Neural progenitor cell (in vitro differentiated cells): ENCODE results near the gene PHF13. TPM values are rescaled to one million over a fixed set of nuclear protein-coding genes. Genes with fewer than 3 reads are reported as not detected.
A peak's percentile ranks its signal among the peaks of the same experiment; 100 is the strongest.

Experiments
- DNase-seq: peaks from one replicate; pipeline ENCODE4 v3.0.0-alpha.2; 2016; ENCODE audit warnings: low spot score
- H2AFZ ChIP-seq: fragments of 200-600 bp; sonication (generic); replicated peaks from 2 replicates; pipeline ENCODE4 v1.6.1; 2016; ENCODE audit warnings: antibody characterized with exemption
- H3F3A ChIP-seq: fragments of 200-600 bp; sonication (generic); 2 replicates; pipeline ENCODE4 v1.6.1; 2016; ENCODE audit warnings: antibody characterized with exemption, low read depth
- H3K27ac ChIP-seq: fragments of 200-600 bp; sonication (generic); 2 replicates; pipeline ENCODE4 v1.5.1; 2016; ENCODE audit warnings: mild to moderate bottlenecking
- H3K27me3 ChIP-seq: fragments of 200-600 bp; sonication (generic); 2 replicates; pipeline ENCODE4 v1.6.1; 2016; ENCODE audit warnings: mild to moderate bottlenecking, moderate library complexity
- H3K36me3 ChIP-seq: fragments of 200-600 bp; sonication (generic); 2 replicates; pipeline ENCODE4 v1.5.1; 2016
- H3K4me1 ChIP-seq: fragments of 200-600 bp; sonication (generic); 2 replicates; pipeline ENCODE4 v1.6.1; 2016; ENCODE audit warnings: mixed run types
- H3K4me2 ChIP-seq: fragments of 200-600 bp; sonication (generic); 2 replicates; pipeline ENCODE4 v1.6.1; 2016
- H3K4me3 ChIP-seq: fragments of 200-600 bp; sonication (generic); 2 replicates; pipeline ENCODE4 v1.5.1; 2016
- H3K79me2 ChIP-seq: fragments of 200-600 bp; sonication (generic); 2 replicates; pipeline ENCODE4 v1.6.1; 2016; ENCODE audit warnings: low read depth
- H3K9ac ChIP-seq: fragments of 200-600 bp; sonication (generic); 2 replicates; pipeline ENCODE4 v1.6.1; 2016
- H3K9me3 ChIP-seq: fragments of 200-600 bp; sonication (generic); 2 replicates; pipeline ENCODE4 v1.5.1; 2016; ENCODE audit warnings: low read depth
- H4K20me1 ChIP-seq: fragments of 200-600 bp; sonication (generic); 2 replicates; pipeline ENCODE4 v1.6.1; 2016; ENCODE audit warnings: low read depth
- H3K27ac Mint-ChIP-seq: 3 replicates; pipeline ENCODE4 v1.8.0; 2021; ENCODE audit warnings: mixed read lengths
- H3K27me3 Mint-ChIP-seq: 2 replicates; pipeline ENCODE4 v1.8.0; 2022; ENCODE audit warnings: low read depth, mild to moderate bottlenecking, inconsistent platforms, moderate library complexity, mixed read lengths; ENCODE audit not compliant: insufficient read depth
- H3K36me3 Mint-ChIP-seq: 3 replicates; pipeline ENCODE4 v1.8.0; 2021; ENCODE audit warnings: mixed read lengths
- H3K4me1 Mint-ChIP-seq: 3 replicates; pipeline ENCODE4 v1.8.0; 2021; ENCODE audit warnings: mixed read lengths
- H3K4me3 Mint-ChIP-seq: 3 replicates; pipeline ENCODE4 v1.8.0; 2021; ENCODE audit warnings: mild to moderate bottlenecking, moderate library complexity, mixed read lengths
- H3K9me3 Mint-ChIP-seq: 3 replicates; pipeline ENCODE4 v1.8.0; 2020; ENCODE audit warnings: mixed read lengths
- CTCF ChIP-seq: fragments of 200-600 bp; sonication (generic); IDR thresholded peaks from 2 replicates; pipeline ENCODE4 v1.5.1; 2017; ENCODE audit warnings: antibody characterized with exemption, mild to moderate bottlenecking
- EZH2 ChIP-seq: fragments of 200-600 bp; sonication (generic); IDR thresholded peaks from 2 replicates; pipeline ENCODE4 v1.6.1; 2017; ENCODE audit warnings: antibody characterized with exemption, mild to moderate bottlenecking, moderate library complexity
- EZH2phosphoT487 ChIP-seq: fragments of 200-600 bp; sonication (generic); IDR thresholded peaks from 2 replicates; pipeline ENCODE4 v1.6.1; 2017; ENCODE audit warnings: antibody characterized with exemption
- total RNA-seq: library from RNA; depleted of rRNA; stranded (reverse); fragments of >200 nt; gene quantifications from 2 replicates; pipeline ENCODE4 v1.2.3, GENCODE V29; 2015; ENCODE audit warnings: low replicate concordance

PHF13 gene
- total RNA-seq, 1 donor from 2014 or later: 32.0 TPM

DNA sequence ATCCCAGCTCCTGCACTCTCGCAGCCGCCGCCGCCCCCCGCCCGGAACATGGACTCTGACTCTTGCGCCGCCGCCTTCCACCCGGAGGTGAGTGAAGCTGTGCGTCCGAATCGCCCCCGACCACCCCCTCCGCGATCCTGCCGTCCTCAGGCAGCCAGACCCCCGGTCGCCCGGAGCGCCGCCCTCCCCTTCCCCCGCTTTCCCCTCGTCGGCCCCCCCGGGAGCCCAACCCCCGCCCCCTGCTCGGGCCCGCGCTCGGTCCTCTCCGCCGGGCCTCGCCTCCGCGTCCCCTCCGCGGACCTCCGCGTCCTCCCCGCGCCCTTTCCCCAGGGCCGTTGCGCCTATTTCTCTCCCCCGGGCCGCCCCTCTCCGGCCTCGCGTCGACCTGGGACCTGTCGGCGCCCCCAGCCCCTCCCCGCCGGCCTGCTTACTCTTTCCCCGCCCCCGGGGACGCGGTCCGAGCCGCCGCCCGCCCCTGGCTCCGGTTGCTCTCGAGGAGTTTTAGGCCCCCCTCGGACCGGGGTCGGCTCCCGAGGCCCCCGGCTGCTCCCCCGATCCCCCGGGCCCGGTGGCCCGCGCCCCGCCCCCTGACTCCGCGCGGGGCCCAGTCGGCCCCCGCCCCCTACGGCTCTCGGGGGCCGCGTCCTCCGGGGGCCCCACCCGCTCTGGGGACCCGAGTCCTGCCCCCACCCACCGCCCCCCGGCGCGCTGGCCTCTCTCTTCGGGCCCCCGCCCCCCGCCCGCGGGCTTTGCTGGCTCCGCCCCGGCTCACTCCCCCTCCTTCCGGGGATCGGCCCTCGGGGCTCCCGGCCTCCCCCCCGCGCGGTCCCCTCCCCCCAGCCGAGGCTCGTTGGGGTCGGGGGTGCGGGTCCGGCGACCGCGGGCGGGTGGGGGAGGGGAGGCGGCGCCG is 743 bp downstream of the PHF13 start:
- Mint-ChIP-seq H3K4me1 (peaks cover 25% of the 10 kb centered on the region), H3K27me3 (peaks cover 8% of the 10 kb centered on the region), H3K4me3 (peak overlapping the region; percentile 90), H3K9me3 (no peaks in the 10 kb centered on the region), H3K27ac (no peak overlapping the region), H3K36me3 (peaks cover 17% of the 10 kb centered on the region)
- Histone ChIP-seq H3K4me3 (peak overlapping the region; percentile 99), H3K27me3 (peaks cover 11% of the 10 kb centered on the region), H3K9ac (peak overlapping the region; percentile 65), H3K27ac (peak overlapping the region; percentile 64), H2AFZ (no peak overlapping the region), H3K4me1 (peaks cover 8% of the 10 kb centered on the region), H4K20me1 (peaks cover 52% of the 10 kb centered on the region), H3K4me2 (peak overlapping the region; percentile 94), H3K36me3 (no peaks in the 10 kb centered on the region), H3F3A (peaks cover 25% of the 10 kb centered on the region), H3K9me3 (no peaks in the 10 kb centered on the region), H3K79me2 (peaks cover 57% of the 10 kb centered on the region)
- peak; percentile 78 for DNase-seq
- TF ChIP-seq CTCF: no peak
- no peak for TF ChIP-seq EZH2
- TF ChIP-seq EZH2phosphoT487: no peak

GRCh38 chr1:6614929-6615785 is 1.6 kb downstream of the PHF13 start:
- Histone ChIP-seq H3K9ac (peak overlapping the region; percentile 65), H3K27ac (no peak overlapping the region), H3K79me2 (peaks cover 66% of the 10 kb centered on the region), H3F3A (peaks cover 20% of the 10 kb centered on the region), H3K9me3 (no peaks in the 10 kb centered on the region), H3K36me3 (no peaks in the 10 kb centered on the region), H3K27me3 (peaks cover 11% of the 10 kb centered on the region), H4K20me1 (peaks cover 60% of the 10 kb centered on the region), H3K4me3 (peak overlapping the region; percentile 99), H3K4me2 (peak overlapping the region; percentile 94), H3K4me1 (peaks cover 8% of the 10 kb centered on the region), H2AFZ (no peak overlapping the region)
- peak; percentile 41 for DNase-seq
- TF ChIP-seq EZH2 (no peak), CTCF (no peak), EZH2phosphoT487 (no peak)
- Mint-ChIP-seq H3K36me3 (peaks cover 19% of the 10 kb centered on the region), H3K4me3 (peak overlapping the region; percentile 91), H3K4me1 (peaks cover 17% of the 10 kb centered on the region), H3K27ac (peak overlapping the region; percentile 91), H3K9me3 (no peaks in the 10 kb centered on the region), H3K27me3 (peaks cover 8% of the 10 kb centered on the region)

DNA sequence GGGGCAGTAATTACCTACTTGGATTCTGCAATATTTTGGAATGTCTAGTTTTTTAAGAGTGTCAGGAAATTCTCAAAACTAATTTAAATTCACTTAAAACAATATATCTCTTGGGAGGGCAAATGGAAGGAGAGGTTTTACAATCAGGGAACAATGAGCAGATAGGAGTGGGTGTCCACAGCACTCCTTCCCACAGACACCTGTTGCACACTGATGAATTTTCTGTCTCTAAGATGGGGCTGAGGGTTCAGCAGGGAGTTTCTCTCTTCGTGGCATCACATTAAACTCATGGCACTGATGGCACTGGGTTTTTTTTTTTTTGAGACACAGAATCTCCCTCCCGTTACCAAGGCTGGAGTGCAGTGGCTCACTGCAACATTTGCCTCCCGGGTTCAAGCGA is 5.5 kb downstream of the PHF13 start:
- no peak overlapping the region for H3K4me3 Mint-ChIP-seq
- H2AFZ ChIP-seq: no peak overlapping the region
- no peak overlapping the region for H3K27ac ChIP-seq
- peaks cover 88% of the 10 kb centered on the region for H4K20me1 ChIP-seq
- H3K79me2 ChIP-seq: peaks cover 93% of the 10 kb centered on the region
- H3K27me3 Mint-ChIP-seq: no peaks in the 10 kb centered on the region
- H3K27ac Mint-ChIP-seq: no peak overlapping the region
- no peak overlapping the region for H3K4me3 ChIP-seq
- H3K4me2 ChIP-seq: no peak overlapping the region
- H3K27me3 ChIP-seq: no peaks in the 10 kb centered on the region
- peaks cover 12% of the 10 kb centered on the region for H3K4me1 Mint-ChIP-seq
- H3K9me3 ChIP-seq: no peaks in the 10 kb centered on the region
- H3K9me3 Mint-ChIP-seq: no peaks in the 10 kb centered on the region
- TF ChIP-seq EZH2phosphoT487 (no peak), CTCF (no peak), EZH2 (no peak)
- peaks cover 30% of the 10 kb centered on the region for H3F3A ChIP-seq
- peaks cover 8% of the 10 kb centered on the region for H3K4me1 ChIP-seq
- no peaks in the 10 kb centered on the region for H3K36me3 ChIP-seq
- peaks cover 26% of the 10 kb centered on the region for H3K36me3 Mint-ChIP-seq
- no peak for DNase-seq
- H3K9ac ChIP-seq: no peak overlapping the region
